Inflammatory macrophage (primary cell): Measurements from ENCODE around the gene HSD11B1.

Source experiments
- DNase-seq, 2 donors: peaks; one replicate each; pipeline ENCODE4 v3.0.0-alpha.2; 2020 to 2022
- total RNA-seq, 18 experiments: gene quantifications; one replicate each; lab custom pipeline; 2026; ENCODE audit warnings: mixed read lengths in 6 of 18, inconsistent platforms in 2 of 18; lab: John Stamatoyannopoulos, UW

HSD11B1 gene
- 10.8 to 105 (median 30.1) reads per million in 18 experiments for total RNA-seq

- peak; percentile 83 to 88 for DNase-seq
Measured at GRCh38 chr1:209704584-209704983, at the start of gene HSD11B1. TSS of gene HSD11B1 (plus strand) at chr1:209704846. CDS start at chr1:209704943, 97 bp downstream.

- no peak for DNase-seq
Measured at GRCh38 chr1:209655411-209656231, 49.0 kb upstream of the HSD11B1 start.

- DNase-seq: peak; percentile 35 to 72
Measured at GRCh38 chr1:209657140-209657879, 47.3 kb upstream of the HSD11B1 start.

- DNase-seq: no peak
Measured at GRCh38 chr1:209657918-209658317, 46.7 kb upstream of the HSD11B1 start.

GRCh38 chr1:209659909-209660308 lies 44.7 kb upstream of the HSD11B1 start:
- DNase-seq: peak; percentile 84 to 85

GRCh38 chr1:209661071-209661470 lies 43.6 kb upstream of the HSD11B1 start:
- DNase-seq: no peak

GRCh38 chr1:209662879-209663327 lies 41.7 kb upstream of the HSD11B1 start:
- no peak for DNase-seq

- DNase-seq: no peak
Measured at GRCh38 chr1:209667103-209667502, 37.5 kb upstream of the HSD11B1 start.

- DNase-seq: peak; percentile 25 to 40
Measured at GRCh38 chr1:209667708-209668107, 36.9 kb upstream of the HSD11B1 start.

GRCh38 chr1:209670441-209671082 lies 34.1 kb upstream of the HSD11B1 start:
- no peak for DNase-seq

GRCh38 chr1:209672705-209673630 lies 31.7 kb upstream of the HSD11B1 start:
- DNase-seq: peak; percentile 56 to 77

GRCh38 chr1:209673631-209674417 lies 30.8 kb upstream of the HSD11B1 start:
- peak; percentile 69 to 74 for DNase-seq

- DNase-seq: peak; percentile 11 to 49
Measured at GRCh38 chr1:209674957-209675564, 29.6 kb upstream of the HSD11B1 start, which contains the start of gene G0S2. TSS of gene G0S2 (plus strand) at chr1:209675412. CDS start at chr1:209675685, 273 bp downstream.

- peak in 1 of 2 donors; percentile 40 for DNase-seq
Measured at GRCh38 chr1:209675565-209676154, 29.0 kb upstream of the HSD11B1 start.

GRCh38 chr1:209678981-209679539 lies 25.6 kb upstream of the HSD11B1 start:
- DNase-seq: no peak

- no peak for DNase-seq
Measured at GRCh38 chr1:209685821-209686220, 18.8 kb upstream of the HSD11B1 start.

GRCh38 chr1:209686322-209686721 lies 18.3 kb upstream of the HSD11B1 start:
- DNase-seq: no peak

GRCh38 chr1:209688746-209689234 lies 15.9 kb upstream of the HSD11B1 start:
- DNase-seq: no peak

GRCh38 chr1:209689477-209689876 lies 15.2 kb upstream of the HSD11B1 start:
- no peak for DNase-seq
